IMR-90 (cell line): Measurements from ENCODE around the gene FUT9. TPM values are rescaled to one million over a fixed set of nuclear protein-coding genes. Genes with fewer than 3 reads are reported as not detected.

Source experiments
- ATAC-seq: fragments of 200-7000 bp; cut with Tn5 transposase; 2 replicates; pipeline ENCODE4 v1.9.1; 2020; ENCODE audit warnings: low read depth, mild to moderate bottlenecking, moderate library complexity
- BruUV-seq: library from RNA; stranded (reverse); fragments of 400-500 nt; replicated peaks from 2 replicates; lab custom pipeline; 2021; lab: Mats Ljungman, UMichigan
- CTCF ChIA-PET: fragments of 300-600 bp; formaldehyde crosslinking; extraction: SDS; loops from one replicate; lab custom pipeline; 2021; ENCODE audit warnings: antibody characterized with exemption; lab: Yijun Ruan, JAX
- POLR2A ChIA-PET: fragments of 300-600 bp; sonication (Branson Sonifier 250); formaldehyde crosslinking; loops from one replicate; lab custom pipeline; 2022; ENCODE audit warnings: antibody characterized with exemption; ENCODE audit not compliant: unreplicated experiment; lab: Charles Lee
- DNase-seq: peaks from one replicate; pipeline ENCODE4 v3.0.0; 2013
- H2AFZ ChIP-seq: replicated peaks from 2 replicates; pipeline ENCODE3; 2013; ENCODE audit warnings: low read length, mild to moderate bottlenecking; ENCODE audit not compliant: poor library complexity
- H2AK5ac ChIP-seq: 2 replicates; pipeline ENCODE4 v1.6.1; 2013; ENCODE audit warnings: low read depth, low read length, inconsistent platforms
- H2AK9ac ChIP-seq: replicated peaks from 2 replicates; pipeline ENCODE3; 2013; ENCODE audit warnings: mild to moderate bottlenecking, low read depth, low read length, moderate library complexity; ENCODE audit not compliant: poor library complexity
- H2BK120ac ChIP-seq: 2 replicates; pipeline ENCODE4 v1.6.1; 2013; ENCODE audit warnings: low read depth, low read length, inconsistent platforms
- H2BK15ac ChIP-seq: 3 replicates; pipeline ENCODE4 v1.6.1; 2013; ENCODE audit warnings: low read depth, low read length, inconsistent platforms
- H2BK20ac ChIP-seq: 2 replicates; pipeline ENCODE4 v1.6.1; 2013; ENCODE audit warnings: low read depth, mild to moderate bottlenecking, inconsistent platforms, low read length, moderate library complexity
- H2BK5ac ChIP-seq: 2 replicates; pipeline ENCODE4 v1.6.1; 2013; ENCODE audit warnings: mild to moderate bottlenecking, low read depth, low read length, inconsistent platforms; ENCODE audit not compliant: poor library complexity, severe bottlenecking
- H3K14ac ChIP-seq: replicated peaks from 2 replicates; pipeline ENCODE4 v1.6.1; 2013; ENCODE audit warnings: low read depth, low read length, inconsistent platforms
- H3K18ac ChIP-seq: 2 replicates; pipeline ENCODE4 v1.6.1; 2013; ENCODE audit warnings: low read depth, low read length, control low read depth
- H3K23ac ChIP-seq: 2 replicates; pipeline ENCODE4 v1.6.1; 2013; ENCODE audit warnings: low read depth, low read length, inconsistent platforms
- H3K27ac ChIP-seq: 2 replicates; pipeline ENCODE4 v1.5.1; 2013; ENCODE audit warnings: mild to moderate bottlenecking, control low read depth, low read length; ENCODE audit not compliant: insufficient read depth
- H3K27me3 ChIP-seq: 2 replicates; pipeline ENCODE4 v1.6.1; 2013; ENCODE audit warnings: low read length; ENCODE audit not compliant: control insufficient read depth, insufficient read depth
- H3K36me3 ChIP-seq: 2 replicates; pipeline ENCODE4 v1.6.1; 2013; ENCODE audit warnings: low read length, mixed read lengths; ENCODE audit not compliant: control insufficient read depth, insufficient read depth
- H3K4ac ChIP-seq: 2 replicates; pipeline ENCODE4 v1.6.1; 2013; ENCODE audit warnings: low read depth, low read length, inconsistent platforms
- H3K4me1 ChIP-seq: 2 replicates; pipeline ENCODE4 v1.6.1; 2013; ENCODE audit warnings: low read length, mixed read lengths; ENCODE audit not compliant: control insufficient read depth, insufficient read depth
- H3K4me2 ChIP-seq: 2 replicates; pipeline ENCODE4 v1.6.1; 2013; ENCODE audit warnings: low read depth, mild to moderate bottlenecking, control low read depth, low read length, moderate library complexity
- H3K4me3 ChIP-seq: 2 replicates; pipeline ENCODE4 v1.5.1; 2013; ENCODE audit warnings: low read depth, mild to moderate bottlenecking, control low read depth, low read length, moderate library complexity; ENCODE audit not compliant: insufficient read depth
- H3K56ac ChIP-seq: 2 replicates; pipeline ENCODE4 v1.6.1; 2013; ENCODE audit warnings: low read length, inconsistent platforms; ENCODE audit not compliant: insufficient read depth; ENCODE audit errors: extremely low read depth
- H3K79me1 ChIP-seq, 2 experiments: 2 replicates each; pipeline ENCODE4 v1.6.1; 2013; ENCODE audit warnings: low read length in 2 of 2, inconsistent platforms in 1 of 2, low read depth in 1 of 2
- H3K9ac ChIP-seq: 2 replicates; pipeline ENCODE4 v1.6.1; 2013; ENCODE audit warnings: low read depth, low read length, control low read depth
- H3K9me1 ChIP-seq: 2 replicates; pipeline ENCODE4 v1.6.1; 2013; ENCODE audit warnings: low read length, inconsistent platforms; ENCODE audit not compliant: insufficient read depth
- H3K9me3 ChIP-seq: 2 replicates; pipeline ENCODE4 v1.6.1; 2013; ENCODE audit warnings: low read length; ENCODE audit not compliant: control insufficient read depth, insufficient read depth
- H4K20me1 ChIP-seq: 2 replicates; pipeline ENCODE4 v1.6.1; 2013; ENCODE audit warnings: low read length, inconsistent platforms; ENCODE audit not compliant: insufficient read depth
- H4K5ac ChIP-seq: 2 replicates; pipeline ENCODE4 v1.6.1; 2013; ENCODE audit warnings: mild to moderate bottlenecking, low read depth, low read length, control low read depth
- H4K8ac ChIP-seq, 2 experiments: 2 replicates each; pipeline ENCODE4 v1.6.1; 2013; ENCODE audit warnings: low read depth in 2 of 2, low read length in 2 of 2, control low read depth in 1 of 2, inconsistent platforms in 1 of 2
- H4K91ac ChIP-seq: 2 replicates; pipeline ENCODE4 v1.6.1; 2013; ENCODE audit warnings: low read depth, low read length, inconsistent platforms; ENCODE audit not compliant: insufficient read depth
- BHLHE40 ChIP-seq: fragments of 150-350 bp; IDR thresholded peaks from 2 replicates; pipeline ENCODE4 v1.6.1; 2016; ENCODE audit warnings: mild to moderate bottlenecking, low read depth, low read length
- CHD1 ChIP-seq: IDR thresholded peaks from 2 replicates; pipeline ENCODE4 v1.6.1; 2012; ENCODE audit warnings: low read depth, low read length, improper control_type of control experiment
- FOS ChIP-seq: fragments of 150-350 bp; IDR thresholded peaks from 2 replicates; pipeline ENCODE4 v1.6.1; 2016; ENCODE audit warnings: low read depth, low read length
- MAFK ChIP-seq: IDR thresholded peaks from 2 replicates; pipeline ENCODE4 v1.6.1; 2012; ENCODE audit warnings: low read depth, low read length, improper control_type of control experiment
- MAZ ChIP-seq: IDR thresholded peaks from 2 replicates; pipeline ENCODE4 v1.6.1; 2012; ENCODE audit warnings: low read depth, mild to moderate bottlenecking, low read length, improper control_type of control experiment, moderate library complexity, borderline replicate concordance
- MXI1 ChIP-seq: IDR thresholded peaks from 2 replicates; pipeline ENCODE4 v1.6.1; 2012; ENCODE audit warnings: low read depth, mild to moderate bottlenecking, low read length, moderate library complexity, borderline replicate concordance
- NFE2L2 ChIP-seq: fragments of 150-350 bp; IDR thresholded peaks from 2 replicates; pipeline ENCODE4 v1.6.1; 2016; ENCODE audit warnings: low read depth, mild to moderate bottlenecking, low read length
- POLR2A ChIP-seq: IDR thresholded peaks from 2 replicates; pipeline ENCODE4 v1.6.1; 2012; ENCODE audit warnings: mild to moderate bottlenecking, low read depth, low read length
- RCOR1 ChIP-seq: IDR thresholded peaks from 2 replicates; pipeline ENCODE4 v1.6.1; 2012; ENCODE audit warnings: mild to moderate bottlenecking, low read length, improper control_type of control experiment; ENCODE audit not compliant: insufficient replicate concordance
- dilution Hi-C: fragments of 300-500 bp; cut with HindIII; formaldehyde crosslinking; loops from one replicate; pipeline ENCODE4 v1.14.3; 2018; ENCODE audit warnings: low sequenced_read_pairs; ENCODE audit not compliant: unreplicated experiment
- in situ Hi-C: fragments of 300-500 bp; cut with MboI; formaldehyde crosslinking; loops from 3 replicates; pipeline ENCODE4 v1.14.3; 2019; ENCODE audit warnings: low sequenced_read_pairs, inconsistent platforms, mixed read lengths
- intact Hi-C: fragments of 100-400 bp; cut with micrococcal nuclease; formaldehyde crosslinking; loops from 2 replicates; pipeline ENCODE4 v1.10.0; 2022
- polyA plus RNA-seq, 3 experiments: library from polyadenylated mRNA; depleted of rRNA; stranded (reverse); fragments of >200 nt; gene quantifications; 2 replicates each; pipeline ENCODE4 v1.2.3, GENCODE V29; 2012; ENCODE audit warnings: low replicate concordance in 1 of 3
- total RNA-seq: library from RNA; depleted of rRNA; stranded (reverse); fragments of >200 nt; gene quantifications from 2 replicates; pipeline ENCODE4 v1.2.3, GENCODE V29; 2012
- TF ChIP-seq, protein P1 (sequence below): fragments of 150-350 bp; IDR thresholded peaks from 2 replicates; pipeline ENCODE4 v1.6.1; 2017; ENCODE audit warnings: mild to moderate bottlenecking, antibody characterized with exemption, low read length, low read depth
- TF ChIP-seq, protein P2 (sequence below): fragments of 150-350 bp; IDR thresholded peaks from 2 replicates; pipeline ENCODE4 v1.6.1; 2016; ENCODE audit warnings: low read depth, mild to moderate bottlenecking, low read length, moderate library complexity, borderline replicate concordance
- TF ChIP-seq, protein P3 (sequence below): conservative IDR thresholded peaks from 2 replicates; pipeline ENCODE4 v1.5.1; 2012; ENCODE audit warnings: mild to moderate bottlenecking, low read depth, low read length, improper control_type of control experiment

Gene FUT9
- total and polyA plus RNA-seq, 2 of the 4 experiments (the other 2 are of a cell fraction) = under 0.01 TPM; not detected in 1

DNA sequence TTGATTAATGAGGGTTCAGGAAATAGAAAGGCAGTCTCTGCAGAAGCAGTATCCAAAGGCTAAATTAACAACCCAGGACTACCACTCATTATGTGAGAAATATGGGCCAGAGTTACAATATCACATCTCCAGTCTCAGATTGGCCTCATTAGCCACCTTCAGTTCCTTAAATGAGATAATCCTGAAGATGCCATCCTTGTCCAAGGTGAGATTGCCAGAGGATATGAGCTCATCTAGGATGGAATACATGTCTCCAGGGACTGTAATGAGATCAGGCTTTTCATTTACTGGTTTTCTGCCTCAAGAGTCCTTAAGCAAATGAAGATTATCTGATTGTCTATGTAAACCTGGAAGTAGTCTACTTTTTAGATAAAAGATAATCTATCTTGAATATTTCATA lies 196.3 kb downstream of the FUT9 start:
- Histone ChIP-seq H2AK5ac (no peak overlapping the region), H2BK15ac (no peak overlapping the region), H4K91ac (no peak overlapping the region), H3K9ac (no peak overlapping the region), H3K4me3 (no peak overlapping the region), H3K9me1 (no peaks in the 10 kb centered on the region), H2AFZ (no peak overlapping the region), H3K79me1 (no peaks in the 10 kb centered on the region), H2BK5ac (no peak overlapping the region), H3K4ac (no peak overlapping the region), H4K5ac (no peak overlapping the region), H3K4me2 (no peak overlapping the region), H3K36me3 (no peaks in the 10 kb centered on the region), H4K8ac (no peak overlapping the region), H2BK120ac (no peak overlapping the region), H3K23ac (no peak overlapping the region), H3K18ac (no peak overlapping the region), H2AK9ac (no peak overlapping the region), H3K9me3 (peaks cover under 1% of the 10 kb centered on the region; the same call in 1 of the 2 replicates), H3K14ac (no peak overlapping the region), H3K4me1 (no peaks in the 10 kb centered on the region), H3K27me3 (no peaks in the 10 kb centered on the region), H4K20me1 (no peaks in the 10 kb centered on the region), H3K56ac (no peak overlapping the region), H3K27ac (no peak overlapping the region), H2BK20ac (no peak overlapping the region)
- CTCF ChIA-PET = interaction anchor here (0.6 kb wide), 2 partner anchors 30 to 104 kb away, joined by 3 to 5 read pairs; no protein-coding TSS in a partner anchor
- POLR2A ChIA-PET = no interaction called here
- intact Hi-C loops (no loop called here), dilution Hi-C loops (no loop called here), in situ Hi-C loops (no loop called here)
- no peak for TF ChIP-seq BHLHE40
- TF ChIP-seq, protein P1, sequence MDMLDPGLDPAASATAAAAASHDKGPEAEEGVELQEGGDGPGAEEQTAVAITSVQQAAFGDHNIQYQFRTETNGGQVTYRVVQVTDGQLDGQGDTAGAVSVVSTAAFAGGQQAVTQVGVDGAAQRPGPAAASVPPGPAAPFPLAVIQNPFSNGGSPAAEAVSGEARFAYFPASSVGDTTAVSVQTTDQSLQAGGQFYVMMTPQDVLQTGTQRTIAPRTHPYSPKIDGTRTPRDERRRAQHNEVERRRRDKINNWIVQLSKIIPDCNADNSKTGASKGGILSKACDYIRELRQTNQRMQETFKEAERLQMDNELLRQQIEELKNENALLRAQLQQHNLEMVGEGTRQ = no peak
- no peak for TF ChIP-seq MAFK
- TF ChIP-seq MXI1 = no peak
- TF ChIP-seq, protein P2, sequence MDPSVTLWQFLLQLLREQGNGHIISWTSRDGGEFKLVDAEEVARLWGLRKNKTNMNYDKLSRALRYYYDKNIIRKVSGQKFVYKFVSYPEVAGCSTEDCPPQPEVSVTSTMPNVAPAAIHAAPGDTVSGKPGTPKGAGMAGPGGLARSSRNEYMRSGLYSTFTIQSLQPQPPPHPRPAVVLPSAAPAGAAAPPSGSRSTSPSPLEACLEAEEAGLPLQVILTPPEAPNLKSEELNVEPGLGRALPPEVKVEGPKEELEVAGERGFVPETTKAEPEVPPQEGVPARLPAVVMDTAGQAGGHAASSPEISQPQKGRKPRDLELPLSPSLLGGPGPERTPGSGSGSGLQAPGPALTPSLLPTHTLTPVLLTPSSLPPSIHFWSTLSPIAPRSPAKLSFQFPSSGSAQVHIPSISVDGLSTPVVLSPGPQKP = no peak
- no peak for TF ChIP-seq RCOR1
- no peak for TF ChIP-seq FOS
- no peak for TF ChIP-seq NFE2L2
- TF ChIP-seq CHD1 = no peak
- TF ChIP-seq, protein P3, sequence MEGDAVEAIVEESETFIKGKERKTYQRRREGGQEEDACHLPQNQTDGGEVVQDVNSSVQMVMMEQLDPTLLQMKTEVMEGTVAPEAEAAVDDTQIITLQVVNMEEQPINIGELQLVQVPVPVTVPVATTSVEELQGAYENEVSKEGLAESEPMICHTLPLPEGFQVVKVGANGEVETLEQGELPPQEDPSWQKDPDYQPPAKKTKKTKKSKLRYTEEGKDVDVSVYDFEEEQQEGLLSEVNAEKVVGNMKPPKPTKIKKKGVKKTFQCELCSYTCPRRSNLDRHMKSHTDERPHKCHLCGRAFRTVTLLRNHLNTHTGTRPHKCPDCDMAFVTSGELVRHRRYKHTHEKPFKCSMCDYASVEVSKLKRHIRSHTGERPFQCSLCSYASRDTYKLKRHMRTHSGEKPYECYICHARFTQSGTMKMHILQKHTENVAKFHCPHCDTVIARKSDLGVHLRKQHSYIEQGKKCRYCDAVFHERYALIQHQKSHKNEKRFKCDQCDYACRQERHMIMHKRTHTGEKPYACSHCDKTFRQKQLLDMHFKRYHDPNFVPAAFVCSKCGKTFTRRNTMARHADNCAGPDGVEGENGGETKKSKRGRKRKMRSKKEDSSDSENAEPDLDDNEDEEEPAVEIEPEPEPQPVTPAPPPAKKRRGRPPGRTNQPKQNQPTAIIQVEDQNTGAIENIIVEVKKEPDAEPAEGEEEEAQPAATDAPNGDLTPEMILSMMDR = no peak
- no peak for TF ChIP-seq MAZ
- TF ChIP-seq POLR2A = no peak
- DNase-seq (no peak), ATAC-seq (no peak)
- BruUV-seq = no TSS peak
